RPMI7951 (cell line): ENCODE data around the gene POPDC2. TPM values are rescaled to one million over a fixed set of nuclear protein-coding genes. Genes with fewer than 3 reads are reported as not detected.

Experiments used
- DNase-seq: peaks from one replicate; pipeline ENCODE4 v3.0.0-alpha.2; 2012; ENCODE audit warnings: low read depth
- total RNA-seq: library from RNA; depleted of rRNA; stranded (reverse); fragments of >200 nt; shearing (Covaris generic); gene quantifications from 2 replicates; pipeline ENCODE4 v1.2.3, GENCODE V29; 2014

POPDC2 gene
- total RNA-seq, 1 experiment from 2014 or later: not detected

- DNase-seq: no peak
Observed at GRCh38 chr3:119672776-119673175, 12.4 kb upstream of the POPDC2 start.

GRCh38 chr3:119669906-119670570, 9.6 kb upstream of the POPDC2 start:
- DNase-seq: peak; percentile 55

- no peak for DNase-seq
Observed at GRCh38 chr3:119665954-119666559, 5.7 kb upstream of the POPDC2 start.

- no peak for DNase-seq
Observed at GRCh38 chr3:119664850-119665379, 4.5 kb upstream of the POPDC2 start.

- no peak for DNase-seq
Observed at GRCh38 chr3:119664370-119664769, 4.0 kb upstream of the POPDC2 start.

GRCh38 chr3:119663885-119664284, 3.5 kb upstream of the POPDC2 start:
- peak; percentile 18 for DNase-seq

- DNase-seq: peak; percentile 61
Observed at GRCh38 chr3:119662604-119663373, 2.4 kb upstream of the POPDC2 start.

GRCh38 chr3:119659606-119660291, 640 bp downstream of the POPDC2 start:
- DNase-seq: no peak

GRCh38 chr3:119658994-119659393, 1.4 kb downstream of the POPDC2 start:
- DNase-seq: no peak

- DNase-seq: no peak
Observed at GRCh38 chr3:119657887-119658702, 2.3 kb downstream of the POPDC2 start.

GRCh38 chr3:119653876-119654275, 6.5 kb downstream of the POPDC2 start:
- no peak for DNase-seq

- no peak for DNase-seq
Observed at GRCh38 chr3:119652306-119653033, 7.9 kb downstream of the POPDC2 start.

- no peak for DNase-seq
Observed at GRCh38 chr3:119649761-119650160, 10.6 kb downstream of the POPDC2 start.

GRCh38 chr3:119647843-119648575, 12.4 kb downstream of the POPDC2 start:
- DNase-seq: no peak

GRCh38 chr3:119647171-119647570, 13.2 kb downstream of the POPDC2 start:
- no peak for DNase-seq

- DNase-seq: no peak
Observed at GRCh38 chr3:119645813-119646212, 14.6 kb downstream of the POPDC2 start.

GRCh38 chr3:119644481-119644880, 15.9 kb downstream of the POPDC2 start:
- no peak for DNase-seq

- peak; percentile 70 for DNase-seq
Observed at GRCh38 chr3:119643528-119643927, 16.9 kb downstream of the POPDC2 start.

- peak; percentile 14 for DNase-seq
Observed at GRCh38 chr3:119642746-119643473, 17.5 kb downstream of the POPDC2 start.
